Activated CD8-positive, alpha-beta memory T cell treated with anti-CD3 and anti-CD28 coated beads, Interleukin-2, amount 10 ng/mL, durations not matched to agents 7 days and 5 days (primary cell): Measurements from ENCODE around the gene UBE3D. TPM values are rescaled to one million over a fixed set of nuclear protein-coding genes. Genes with fewer than 3 reads are reported as not detected.

Experiments
- ATAC-seq: fragments of 150-1000 bp; cut with Tn5 transposase; one replicate; pipeline ENCODE4 v1.10.0; 2021; ENCODE audit warnings: moderate library complexity
- CTCF ChIA-PET: fragments of 350-600 bp; sonication (Branson Sonifier 250); formaldehyde crosslinking; loops from one replicate; lab custom pipeline; 2021; ENCODE audit warnings: antibody characterized with exemption; lab: Charles Lee
- DNase-seq: peaks from one replicate; pipeline ENCODE4 v3.0.0-alpha.2; 2020
- H3K27ac Mint-ChIP-seq: one replicate; pipeline ENCODE4 v1.8.0; 2021; ENCODE audit warnings: mild to moderate bottlenecking, mixed read lengths
- H3K27me3 Mint-ChIP-seq: one replicate; pipeline ENCODE4 v1.8.0; 2021; ENCODE audit warnings: mixed read lengths
- H3K36me3 Mint-ChIP-seq: one replicate; pipeline ENCODE4 v1.8.0; 2021; ENCODE audit warnings: mild to moderate bottlenecking, mixed read lengths
- H3K4me1 Mint-ChIP-seq: one replicate; pipeline ENCODE4 v1.8.0; 2021; ENCODE audit warnings: mixed read lengths
- H3K4me3 Mint-ChIP-seq: one replicate; pipeline ENCODE4 v1.8.0; 2021; ENCODE audit warnings: mild to moderate bottlenecking, moderate library complexity, mixed read lengths
- H3K9me3 Mint-ChIP-seq: one replicate; pipeline ENCODE4 v1.8.0; 2022; ENCODE audit warnings: low read depth, mixed read lengths
- total RNA-seq, 2 experiments: library from RNA; stranded (reverse); gene quantifications; one replicate each; pipeline ENCODE4 v1.2.3, GENCODE V29; 2021

UBE3D gene
- total RNA-seq: 1 to 10 TPM; 4.6 to 4.7 TPM

- peak; percentile 93 for DNase-seq
- H3K9me3 Mint-ChIP-seq: no peaks in the 10 kb centered on the region
- peak within 1 kb of the TSS; percentile 86 for H3K4me3 Mint-ChIP-seq
- peak; percentile 79 for ATAC-seq
- peaks cover 41% of the 10 kb centered on the region for H3K4me1 Mint-ChIP-seq
- H3K27ac Mint-ChIP-seq: peak within 1 kb of the TSS; percentile 83
- H3K27me3 Mint-ChIP-seq: no peaks in the 10 kb centered on the region
- CTCF ChIA-PET: interaction anchor here (0.7 to 6.2 kb wide), 48 partner anchors 9 to 836 kb away, joined by 3 to 199 read pairs (median 6); partner anchors contain the start of genes CYB5R4, IBTK, PGM3 and PRSS35
- H3K36me3 Mint-ChIP-seq: peaks cover 10% of the 10 kb centered on the region
Observed at GRCh38 chr6:83065511-83066192, at the start of gene UBE3D. Gene UBE3D, minus strand, starts transcription at chr6:83065841. Its CDS starts 123 bp downstream, at chr6:83065718.

DNA sequence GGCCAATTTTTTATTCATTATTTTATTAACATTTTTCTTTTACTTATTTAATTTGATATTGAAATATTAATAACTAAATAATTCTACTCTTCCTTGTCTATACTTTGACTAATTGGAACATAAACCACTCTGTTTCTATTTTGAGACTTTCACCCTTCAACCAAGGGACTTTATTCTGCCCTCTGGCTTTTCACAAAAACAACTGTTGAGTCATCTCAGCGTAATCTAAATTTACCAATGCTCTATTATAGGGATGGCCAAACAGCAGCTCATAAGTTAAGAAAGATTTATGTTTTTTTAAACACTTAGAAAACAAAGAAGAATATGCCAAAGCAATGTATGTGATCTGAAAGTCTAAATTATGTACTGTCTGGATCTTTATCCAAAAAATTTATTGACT, 48.5 kb upstream of the UBE3D start:
- H3K4me1 Mint-ChIP-seq: no peaks in the 10 kb centered on the region
- H3K4me3 Mint-ChIP-seq: no peak overlapping the region
- H3K9me3 Mint-ChIP-seq: no peaks in the 10 kb centered on the region
- CTCF ChIA-PET: interaction anchor here (1.9 kb wide), 1 partner anchor 49 kb away, joined by 6 read pairs; the partner anchor contains the start of gene UBE3D
- peaks cover 22% of the 10 kb centered on the region for H3K36me3 Mint-ChIP-seq
- no peak for DNase-seq
- H3K27me3 Mint-ChIP-seq: no peaks in the 10 kb centered on the region
- no peak overlapping the region for H3K27ac Mint-ChIP-seq
- no peak for ATAC-seq

DNA sequence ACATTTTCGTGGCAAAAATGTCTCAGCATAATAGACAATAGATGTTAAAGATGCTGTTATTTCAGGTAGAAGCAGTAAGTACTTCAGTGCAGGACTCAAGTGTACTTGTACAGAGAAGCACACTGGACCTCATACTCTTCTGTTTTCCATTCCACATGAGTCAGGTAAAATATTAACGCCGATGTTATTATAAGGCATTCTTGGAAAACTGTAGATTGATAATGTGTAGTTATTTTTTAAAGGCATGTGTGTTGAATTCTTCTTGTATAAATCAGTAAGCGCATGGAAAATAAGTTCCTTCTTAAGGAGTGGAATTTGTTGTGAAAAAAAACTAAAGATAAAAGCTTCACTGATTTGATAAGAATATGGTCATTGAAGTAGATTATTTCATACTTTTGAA, 47.6 kb upstream of the UBE3D start:
- CTCF ChIA-PET: interaction anchor here (0.7 kb wide), 1 partner anchor 46 kb away, joined by 4 read pairs; the partner anchor contains the start of gene DOP1A
- H3K27me3 Mint-ChIP-seq: no peaks in the 10 kb centered on the region

GRCh38 chr6:83108378-83108777, 42.7 kb upstream of the UBE3D start:
- peaks cover 39% of the 10 kb centered on the region for H3K36me3 Mint-ChIP-seq

More for the DNA sequence above, 47.6 kb upstream of the UBE3D start:
- Mint-ChIP-seq H3K4me1 (no peaks in the 10 kb centered on the region), H3K27ac (no peak overlapping the region), H3K4me3 (no peak overlapping the region), H3K9me3 (no peaks in the 10 kb centered on the region), H3K36me3 (peaks cover 20% of the 10 kb centered on the region)
- ATAC-seq (no peak), DNase-seq (no peak)

GRCh38 chr6:83098589-83098988, 32.9 kb upstream of the UBE3D start:
- peaks cover 2% of the 10 kb centered on the region for H3K9me3 Mint-ChIP-seq
- no peak for DNase-seq
- ATAC-seq: no peak
- H3K36me3 Mint-ChIP-seq: peaks cover 47% of the 10 kb centered on the region
- H3K4me3 Mint-ChIP-seq: no peak overlapping the region
- no peaks in the 10 kb centered on the region for H3K27me3 Mint-ChIP-seq
- CTCF ChIA-PET: no interaction called here
- no peak overlapping the region for H3K27ac Mint-ChIP-seq
- H3K4me1 Mint-ChIP-seq: peaks cover 11% of the 10 kb centered on the region

More at GRCh38 chr6:83108378-83108777, 42.7 kb upstream of the UBE3D start:
- H3K27me3 Mint-ChIP-seq: no peaks in the 10 kb centered on the region
- peaks cover 6% of the 10 kb centered on the region for H3K9me3 Mint-ChIP-seq
- H3K4me3 Mint-ChIP-seq: no peak overlapping the region
- H3K4me1 Mint-ChIP-seq: no peaks in the 10 kb centered on the region
- no peak for ATAC-seq
- CTCF ChIA-PET: interaction anchor here (1.3 to 2.0 kb wide), 2 partner anchors 41 to 107 kb away, joined by 3 to 10 read pairs; partner anchors contain the start of gene DOP1A
- no peak for DNase-seq
- no peak overlapping the region for H3K27ac Mint-ChIP-seq

DNA sequence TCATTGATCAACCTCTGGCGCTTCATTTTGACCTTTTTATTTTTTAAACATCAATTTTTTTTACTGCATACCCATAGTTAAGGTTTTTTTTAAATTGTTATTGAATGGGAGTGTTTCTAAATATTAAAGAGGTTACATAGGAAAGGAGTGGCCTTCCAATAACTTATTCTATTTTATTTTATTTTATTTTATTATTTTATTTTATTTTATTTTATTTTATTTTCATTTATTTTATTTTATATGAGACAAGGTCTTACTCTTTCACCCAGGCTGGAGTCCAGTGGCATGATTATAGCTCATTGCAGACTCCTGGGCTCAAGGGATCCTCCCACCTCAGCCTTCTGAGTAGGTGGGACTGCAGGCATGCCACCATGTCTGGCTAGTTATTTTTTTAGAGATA, 32.0 kb upstream of the UBE3D start:
- ATAC-seq (no peak), DNase-seq (no peak)
- H3K36me3 Mint-ChIP-seq: peaks cover 39% of the 10 kb centered on the region
- CTCF ChIA-PET: interaction anchor here (1.6 kb wide), 1 partner anchor 32 kb away, joined by 6 read pairs; the partner anchor contains the start of gene UBE3D
- no peaks in the 10 kb centered on the region for H3K9me3 Mint-ChIP-seq
- no peak overlapping the region for H3K27ac Mint-ChIP-seq
- no peaks in the 10 kb centered on the region for H3K27me3 Mint-ChIP-seq
- no peak overlapping the region for H3K4me3 Mint-ChIP-seq
- peaks cover 14% of the 10 kb centered on the region for H3K4me1 Mint-ChIP-seq

- ATAC-seq (no peak), DNase-seq (no peak)
- Mint-ChIP-seq H3K27me3 (no peaks in the 10 kb centered on the region), H3K9me3 (no peaks in the 10 kb centered on the region), H3K36me3 (peaks cover 35% of the 10 kb centered on the region), H3K4me3 (no peak overlapping the region), H3K4me1 (peaks cover 16% of the 10 kb centered on the region), H3K27ac (no peak overlapping the region)
- CTCF ChIA-PET: interaction anchor here (1.6 kb wide), 1 partner anchor 31 kb away, joined by 6 read pairs; the partner anchor contains the start of gene UBE3D
Observed at GRCh38 chr6:83097204-83097603, 31.6 kb upstream of the UBE3D start.

- ATAC-seq: no peak
- CTCF ChIA-PET: interaction anchor here (1.6 kb wide), 1 partner anchor 31 kb away, joined by 6 read pairs; the partner anchor contains the start of gene UBE3D
- H3K9me3 Mint-ChIP-seq: no peaks in the 10 kb centered on the region
Observed at GRCh38 chr6:83096791-83097190, 31.1 kb upstream of the UBE3D start.

DNA sequence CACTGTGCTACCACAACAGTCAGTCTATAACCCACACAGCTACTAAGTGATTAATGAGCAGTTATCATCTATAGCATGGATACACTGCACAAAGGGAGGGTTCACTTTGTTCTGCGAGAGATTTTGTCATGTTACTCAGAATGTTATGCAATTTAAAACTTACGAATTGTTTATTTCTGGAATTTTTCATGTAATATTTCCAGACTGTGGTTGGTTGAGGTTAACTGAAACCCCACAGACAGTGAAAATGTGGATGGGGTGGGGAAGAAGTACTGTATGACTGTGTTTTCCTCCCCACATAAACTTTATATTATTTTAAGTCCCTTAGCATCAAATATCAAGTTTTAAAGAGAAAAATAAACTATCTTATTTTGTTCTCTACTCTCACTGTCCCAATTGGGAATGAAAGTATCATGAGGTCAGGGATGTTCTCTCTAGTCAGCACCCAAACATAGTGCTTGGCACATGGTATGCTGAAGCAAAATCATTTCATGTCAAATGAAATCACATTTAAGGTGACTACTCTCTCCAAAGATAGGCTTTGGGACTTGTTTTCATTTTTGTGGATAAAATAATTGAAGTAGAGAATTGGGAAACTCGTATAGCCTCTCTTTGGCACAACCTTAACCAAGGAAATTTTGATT, 27.2 kb upstream of the UBE3D start:
- Mint-ChIP-seq H3K27ac (no peak overlapping the region), H3K9me3 (no peaks in the 10 kb centered on the region), H3K36me3 (peaks cover 23% of the 10 kb centered on the region), H3K4me3 (no peak overlapping the region), H3K4me1 (peaks cover 39% of the 10 kb centered on the region), H3K27me3 (no peaks in the 10 kb centered on the region)
- DNase-seq (no peak), ATAC-seq (no peak)
- CTCF ChIA-PET: interaction anchor here (2.6 kb wide), 1 partner anchor 26 kb away, joined by 23 read pairs; the partner anchor contains the start of genes DOP1A and UBE3D

More at GRCh38 chr6:83096791-83097190, 31.1 kb upstream of the UBE3D start:
- Mint-ChIP-seq H3K4me3 (no peak overlapping the region), H3K27ac (no peak overlapping the region), H3K27me3 (no peaks in the 10 kb centered on the region), H3K36me3 (peaks cover 31% of the 10 kb centered on the region), H3K4me1 (peaks cover 18% of the 10 kb centered on the region)
- DNase-seq: no peak

DNA sequence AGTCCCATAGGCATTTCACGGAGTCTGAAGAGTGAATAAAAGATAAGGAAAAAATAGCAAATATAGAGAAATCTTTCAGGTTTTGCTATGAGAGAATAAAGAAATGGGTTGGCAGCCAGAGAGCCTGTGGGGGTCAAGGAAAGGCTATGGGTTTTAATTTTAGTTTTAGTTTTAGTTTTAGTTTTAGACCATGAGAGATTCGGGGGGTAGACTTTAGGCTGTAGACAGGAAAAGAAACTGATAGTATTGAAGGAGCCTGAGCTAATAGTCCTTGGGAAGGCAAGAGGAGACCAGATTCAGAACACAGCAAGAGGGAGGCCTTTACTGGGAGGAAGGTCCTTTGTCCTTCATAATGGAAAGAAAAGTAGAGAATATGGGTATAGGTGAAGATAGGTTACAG, 21.1 kb upstream of the UBE3D start:
- ATAC-seq: peak; percentile 93
- no peaks in the 10 kb centered on the region for H3K27me3 Mint-ChIP-seq
- peak overlapping the region; percentile 91 for H3K27ac Mint-ChIP-seq
- no peak for DNase-seq
- H3K36me3 Mint-ChIP-seq: peaks cover 16% of the 10 kb centered on the region
- H3K4me1 Mint-ChIP-seq: peaks cover 41% of the 10 kb centered on the region
- CTCF ChIA-PET: interaction anchor here (8.3 kb wide), 1 partner anchor 20 kb away, joined by 97 read pairs; the partner anchor contains the start of genes DOP1A and UBE3D
- H3K4me3 Mint-ChIP-seq: peak overlapping the region; percentile 81
- no peaks in the 10 kb centered on the region for H3K9me3 Mint-ChIP-seq

- peaks cover 27% of the 10 kb centered on the region for H3K4me1 Mint-ChIP-seq
- H3K27ac Mint-ChIP-seq: no peak overlapping the region
- H3K27me3 Mint-ChIP-seq: no peaks in the 10 kb centered on the region
- H3K4me3 Mint-ChIP-seq: no peak overlapping the region
- ATAC-seq: no peak
- no peak for DNase-seq
- CTCF ChIA-PET: interaction anchor here (8.3 kb wide), 1 partner anchor 17 kb away, joined by 97 read pairs; the partner anchor contains the start of genes DOP1A and UBE3D
- H3K9me3 Mint-ChIP-seq: no peaks in the 10 kb centered on the region
- peaks cover 11% of the 10 kb centered on the region for H3K36me3 Mint-ChIP-seq
Observed at GRCh38 chr6:83083476-83083875, 17.8 kb upstream of the UBE3D start.

- H3K4me3 Mint-ChIP-seq: no peak overlapping the region
- H3K36me3 Mint-ChIP-seq: peaks cover 8% of the 10 kb centered on the region
- peaks cover 21% of the 10 kb centered on the region for H3K4me1 Mint-ChIP-seq
- no peak overlapping the region for H3K27ac Mint-ChIP-seq
- DNase-seq (no peak), ATAC-seq (no peak)
- H3K9me3 Mint-ChIP-seq: no peaks in the 10 kb centered on the region
- H3K27me3 Mint-ChIP-seq: no peaks in the 10 kb centered on the region
- CTCF ChIA-PET: interaction anchor here (1.5 kb wide), 1 partner anchor 8 kb away, joined by 5 read pairs; the partner anchor contains the start of gene UBE3D
Observed at GRCh38 chr6:83073615-83074014, 8.0 kb upstream of the UBE3D start.

GRCh38 chr6:83072726-83073125, 7.1 kb upstream of the UBE3D start:
- ATAC-seq: no peak
- CTCF ChIA-PET: no interaction called here
- Mint-ChIP-seq H3K4me1 (peaks cover 25% of the 10 kb centered on the region), H3K4me3 (no peak overlapping the region), H3K9me3 (no peaks in the 10 kb centered on the region), H3K27ac (no peak overlapping the region), H3K27me3 (no peaks in the 10 kb centered on the region), H3K36me3 (peaks cover 8% of the 10 kb centered on the region)
- DNase-seq: no peak
